ENCODE results near the gene RNASE1.

- TF ChIP-seq CTCF (conservative IDR thresholded peaks at IDR 0.05) (no peak), ZFX (IDR thresholded peaks at IDR 0.05) (no peak)
Measured at GRCh38 chr14:20848316-20848954, 45.8 kb upstream of the RNASE1 start.

Measured in C4-2B (cell line).